Measurements from ENCODE around the gene ING3.

GRCh38 chr7:120973849-120974248 lies 23.3 kb downstream of the ING3 start:
- TF ChIP-seq SMAD3 (CRISPR knock-in tag; conservative IDR thresholded peaks at IDR 0.05) (no peak), ZFP30 (CRISPR knock-in tag; IDR thresholded peaks at IDR 0.05; ENCODE audit: borderline replicate concordance) (no peak), ZNF121 (CRISPR knock-in tag; conservative IDR thresholded peaks at IDR 0.05) (no peak), RBM25 (IDR thresholded peaks at IDR 0.05; ENCODE audit: low read depth, low read length, severe bottlenecking) (no peak), ZEB2 (IDR thresholded peaks at IDR 0.05) (no peak), RAD21 (CRISPR knock-in tag; conservative IDR thresholded peaks at IDR 0.05 in 1 of 2, IDR thresholded peaks at IDR 0.05 in 1 of 2) (no peak), ZNF431 (CRISPR knock-in tag; IDR thresholded peaks at IDR 0.05) (no peak), BHLHE40 (IDR thresholded peaks at IDR 0.05; ENCODE audit: low read length) (no peak), JUN (IDR thresholded peaks at IDR 0.05; ENCODE audit: borderline replicate concordance, low read depth, low read length) (no peak), JUN (CRISPR knock-in tag; IDR thresholded peaks at IDR 0.05; ENCODE audit: borderline replicate concordance) (no peak), POLR3A (IDR thresholded peaks at IDR 0.05; ENCODE audit: borderline replicate concordance, extremely low read depth, insufficient read depth, insufficient read length) (no peak)
- TF ChIP-seq, protein P1, sequence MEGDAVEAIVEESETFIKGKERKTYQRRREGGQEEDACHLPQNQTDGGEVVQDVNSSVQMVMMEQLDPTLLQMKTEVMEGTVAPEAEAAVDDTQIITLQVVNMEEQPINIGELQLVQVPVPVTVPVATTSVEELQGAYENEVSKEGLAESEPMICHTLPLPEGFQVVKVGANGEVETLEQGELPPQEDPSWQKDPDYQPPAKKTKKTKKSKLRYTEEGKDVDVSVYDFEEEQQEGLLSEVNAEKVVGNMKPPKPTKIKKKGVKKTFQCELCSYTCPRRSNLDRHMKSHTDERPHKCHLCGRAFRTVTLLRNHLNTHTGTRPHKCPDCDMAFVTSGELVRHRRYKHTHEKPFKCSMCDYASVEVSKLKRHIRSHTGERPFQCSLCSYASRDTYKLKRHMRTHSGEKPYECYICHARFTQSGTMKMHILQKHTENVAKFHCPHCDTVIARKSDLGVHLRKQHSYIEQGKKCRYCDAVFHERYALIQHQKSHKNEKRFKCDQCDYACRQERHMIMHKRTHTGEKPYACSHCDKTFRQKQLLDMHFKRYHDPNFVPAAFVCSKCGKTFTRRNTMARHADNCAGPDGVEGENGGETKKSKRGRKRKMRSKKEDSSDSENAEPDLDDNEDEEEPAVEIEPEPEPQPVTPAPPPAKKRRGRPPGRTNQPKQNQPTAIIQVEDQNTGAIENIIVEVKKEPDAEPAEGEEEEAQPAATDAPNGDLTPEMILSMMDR (IDR thresholded peaks at IDR 0.05 in 2 of 3, conservative IDR thresholded peaks at IDR 0.05 in 1 of 3; ENCODE audit: insufficient read depth in 2 of 3, low read depth in 1 of 3, low read length in 3 of 3), result no peak
